GM19455 (cell line): ENCODE results near the gene NRAP.

Experiments
- ATAC-seq: cut with Tn5 transposase; IDR thresholded peaks from one replicate; pipeline ENCODE4 v1.9.1; 2021; ENCODE audit not compliant: unreplicated experiment

Gene NRAP

DNA sequence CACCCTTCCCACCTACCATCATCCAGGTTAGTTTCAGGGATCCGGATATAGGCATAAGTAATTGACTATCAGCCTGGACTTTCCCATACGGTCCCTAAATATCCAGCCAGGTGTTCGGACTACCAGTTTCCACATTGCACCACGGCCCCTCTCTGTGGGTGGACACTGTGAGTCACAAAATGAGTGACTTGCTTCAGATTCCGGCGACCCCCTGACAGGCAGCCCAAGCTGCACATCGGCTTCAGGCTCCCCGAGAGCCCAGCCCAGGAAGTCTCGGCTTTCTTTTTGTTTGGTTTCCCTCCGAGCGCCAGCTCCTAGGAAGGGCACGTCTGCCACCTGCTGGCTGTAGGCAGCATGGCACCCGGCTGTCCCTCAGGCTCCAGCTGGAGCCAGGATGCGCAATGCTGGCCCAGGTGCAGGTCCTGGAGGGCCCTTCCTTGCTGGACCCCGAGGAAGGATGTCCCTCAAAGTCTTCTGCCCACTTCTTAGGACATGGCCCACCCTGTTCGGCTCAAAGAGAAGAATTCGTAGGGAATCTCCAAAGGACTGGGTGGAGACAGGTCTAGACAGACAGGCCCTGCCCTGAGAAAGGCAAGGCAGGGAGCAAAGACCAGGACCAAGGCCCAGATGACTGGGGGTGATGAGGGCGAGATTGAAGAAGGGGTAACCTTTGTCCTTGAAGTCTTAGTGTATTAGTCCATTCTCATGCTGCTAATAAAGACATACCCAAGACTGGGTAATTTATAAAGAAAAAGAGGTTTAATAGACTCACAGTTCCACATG is 100.3 kb downstream of the NRAP start:
- ATAC-seq, result peak; percentile 98

DNA sequence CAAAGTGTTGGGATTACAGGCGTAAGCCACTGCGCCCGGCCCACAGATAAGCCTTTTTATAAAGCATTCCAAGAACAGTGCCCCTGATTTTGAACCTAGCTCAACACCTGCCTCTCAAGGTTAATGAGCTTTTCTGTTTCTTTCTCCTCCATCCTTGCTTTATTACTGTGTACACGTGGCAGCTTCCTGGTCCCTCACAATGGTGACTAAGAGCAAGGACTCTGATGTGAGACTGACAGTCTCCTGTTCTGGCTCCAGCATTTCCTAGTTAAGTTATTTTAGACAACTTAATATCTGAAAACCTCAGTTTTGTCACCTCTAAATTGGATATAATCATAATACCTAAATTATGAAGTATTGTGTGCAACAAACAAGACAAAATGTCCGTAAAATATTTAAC is 101.1 kb downstream of the NRAP start:
- no peak for ATAC-seq

GRCh38 chr10:113562069-113562468 is 101.8 kb downstream of the NRAP start:
- no peak for ATAC-seq

- no peak for ATAC-seq
These were observed 102.6 kb downstream of the NRAP start for GRCh38 chr10:113561214-113561613.

DNA sequence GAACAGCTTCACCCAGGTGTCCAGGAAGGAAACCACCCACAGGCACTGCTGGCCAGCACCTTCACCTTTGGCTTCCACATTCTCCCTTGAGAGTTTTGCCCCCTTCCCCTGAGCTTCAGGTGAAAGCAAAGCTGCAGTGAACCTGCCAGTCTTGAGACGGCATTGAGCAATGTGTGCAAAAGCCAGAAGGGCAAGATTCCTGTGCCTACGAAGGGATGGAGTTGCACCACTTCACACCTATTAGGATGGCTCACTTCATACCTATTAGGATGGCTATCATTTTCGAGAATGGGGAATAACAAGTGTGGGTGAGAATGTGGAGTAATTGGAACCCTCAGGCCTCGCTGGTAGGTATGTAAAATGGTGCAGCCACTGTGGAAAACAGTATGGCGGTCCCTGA is 103.8 kb downstream of the NRAP start:
- ATAC-seq, result no peak

DNA sequence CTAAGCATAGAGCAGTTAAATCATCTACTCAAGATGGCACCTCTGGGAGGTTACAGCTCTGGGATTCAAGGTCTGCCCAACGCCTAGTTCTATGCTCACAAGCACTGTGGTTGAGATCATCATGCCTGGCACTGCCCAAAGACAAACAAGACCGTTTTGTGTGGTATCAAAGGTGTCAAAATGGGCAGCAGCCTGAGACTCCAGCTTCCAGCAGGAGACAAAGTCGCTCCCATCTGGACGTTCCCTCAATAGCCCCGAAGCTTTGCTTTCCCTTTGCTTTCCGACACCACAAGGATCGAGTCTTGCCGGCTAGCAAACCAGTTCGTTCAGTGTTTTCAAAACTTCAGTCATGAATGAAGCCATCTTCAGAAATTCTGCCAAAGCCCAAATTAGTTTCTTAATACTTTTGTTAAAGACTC is 105.9 kb downstream of the NRAP start:
- ATAC-seq, result no peak

DNA sequence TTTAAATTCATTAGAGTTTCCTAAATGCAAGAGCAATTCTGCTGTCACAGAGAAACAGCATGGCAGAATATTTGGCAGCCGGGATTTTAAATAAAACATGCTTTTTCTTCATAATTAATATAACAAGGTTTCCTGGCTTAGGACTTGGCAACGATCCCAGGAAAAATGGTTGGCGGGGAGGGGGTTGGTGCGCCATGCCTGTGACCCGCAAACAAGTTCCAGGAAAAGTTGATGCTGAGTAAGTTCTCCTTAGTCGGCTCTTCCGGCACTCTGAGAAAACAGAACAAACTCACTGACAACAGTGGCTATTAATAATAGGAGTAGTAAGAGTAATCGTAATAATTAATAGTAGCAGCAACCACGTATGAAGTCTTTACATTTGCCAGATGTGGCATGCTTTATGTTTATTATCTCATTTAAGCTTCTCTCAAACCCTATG is 106.4 kb downstream of the NRAP start:
- ATAC-seq, result no peak

DNA sequence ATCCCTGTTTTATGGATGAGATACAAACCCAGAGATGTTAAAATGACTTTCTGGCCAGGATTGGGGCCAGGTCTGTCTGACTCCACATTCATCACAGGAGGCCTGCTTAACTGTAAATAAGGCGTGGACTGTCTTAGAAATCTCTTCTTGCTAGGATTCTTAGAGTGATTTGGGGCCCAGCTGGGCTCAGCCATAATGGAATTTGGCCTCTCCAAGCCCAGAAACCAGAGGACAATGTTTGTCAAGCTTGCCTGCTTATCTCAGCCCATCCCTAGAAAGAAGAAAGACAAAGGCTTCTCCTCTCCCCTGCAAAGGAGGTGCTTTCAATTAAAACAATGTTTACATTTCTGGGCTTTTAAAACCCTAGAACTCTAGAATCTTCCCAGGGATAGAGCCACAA is 108.1 kb downstream of the NRAP start:
- no peak for ATAC-seq

- no peak for ATAC-seq
These were observed 108.6 kb downstream of the NRAP start for GRCh38 chr10:113555245-113555644.

DNA sequence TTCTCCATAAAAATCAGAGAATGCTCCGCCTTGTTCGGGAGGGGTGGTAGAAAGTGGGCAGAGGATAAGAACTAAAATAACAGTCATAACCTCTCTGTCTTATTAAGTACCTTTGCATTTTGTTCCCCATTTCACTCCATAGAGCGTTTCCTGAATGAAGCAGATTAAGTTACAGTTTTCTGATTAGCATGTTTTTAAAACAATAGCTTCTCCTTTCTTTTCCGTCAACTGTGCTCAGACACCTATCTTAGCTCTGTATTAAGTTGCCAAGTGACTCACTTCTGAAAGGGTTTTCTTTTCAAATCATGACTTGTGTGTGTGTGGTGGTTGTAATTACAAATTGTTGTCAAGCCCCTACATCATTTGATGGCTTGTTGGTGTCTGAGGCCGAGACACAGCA is 109.6 kb downstream of the NRAP start:
- no peak for ATAC-seq

DNA sequence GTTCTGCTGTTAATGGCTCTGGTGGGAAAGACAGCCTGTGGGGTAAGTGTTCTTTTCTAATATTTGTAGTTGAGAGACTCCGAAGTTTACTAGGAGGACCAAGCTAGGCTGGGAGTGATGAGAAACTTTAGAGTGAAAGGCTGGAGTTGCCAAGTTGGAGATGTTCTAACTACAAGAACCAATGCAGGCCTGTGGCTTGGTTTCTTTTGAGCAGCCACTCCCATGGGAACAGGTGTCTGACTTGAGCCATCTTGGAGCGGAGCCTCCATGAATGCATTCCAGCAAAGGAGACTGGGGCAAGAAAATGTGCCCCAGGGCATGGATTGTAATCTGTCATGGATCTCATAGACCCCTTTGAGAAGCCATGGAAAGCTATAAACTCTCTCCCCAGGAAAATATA is 110.7 kb downstream of the NRAP start:
- no peak for ATAC-seq

DNA sequence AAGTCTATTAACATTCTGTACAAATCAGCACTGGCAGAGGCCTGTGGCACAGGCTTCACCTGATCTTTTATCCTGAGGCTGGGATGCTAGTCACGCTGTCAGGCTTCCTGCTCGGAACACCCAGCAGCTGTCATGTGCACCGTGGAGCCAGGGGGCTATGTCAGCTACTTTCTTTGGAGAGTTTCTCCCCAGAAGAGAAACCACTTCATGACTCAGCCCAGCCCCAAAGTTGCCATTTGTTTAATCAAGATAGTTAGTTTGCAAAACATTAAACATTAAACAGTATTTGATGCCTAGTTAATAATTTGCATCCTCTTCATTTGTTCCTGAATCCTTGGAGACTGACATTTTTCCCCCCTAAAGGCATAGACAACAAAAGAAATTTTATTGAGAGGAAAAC is 111.1 kb downstream of the NRAP start, which contains the start of gene HABP2:
Gene HABP2 (plus strand): TSS at position 353 of the 400 bp plus-strand sequence. CDS start 69 bp downstream, outside the sequence.
- ATAC-seq, result no peak

GRCh38 chr10:113552014-113552413 is 111.8 kb downstream of the NRAP start:
- no peak for ATAC-seq

- ATAC-seq, result no peak
These were observed 113.5 kb downstream of the NRAP start for GRCh38 chr10:113550365-113550764.

- ATAC-seq, result no peak
These were observed 114.0 kb downstream of the NRAP start for GRCh38 chr10:113549856-113550255.

- no peak for ATAC-seq
These were observed 116.4 kb downstream of the NRAP start for GRCh38 chr10:113547426-113547825.

GRCh38 chr10:113544392-113544791 is 119.4 kb downstream of the NRAP start:
- ATAC-seq, result no peak

DNA sequence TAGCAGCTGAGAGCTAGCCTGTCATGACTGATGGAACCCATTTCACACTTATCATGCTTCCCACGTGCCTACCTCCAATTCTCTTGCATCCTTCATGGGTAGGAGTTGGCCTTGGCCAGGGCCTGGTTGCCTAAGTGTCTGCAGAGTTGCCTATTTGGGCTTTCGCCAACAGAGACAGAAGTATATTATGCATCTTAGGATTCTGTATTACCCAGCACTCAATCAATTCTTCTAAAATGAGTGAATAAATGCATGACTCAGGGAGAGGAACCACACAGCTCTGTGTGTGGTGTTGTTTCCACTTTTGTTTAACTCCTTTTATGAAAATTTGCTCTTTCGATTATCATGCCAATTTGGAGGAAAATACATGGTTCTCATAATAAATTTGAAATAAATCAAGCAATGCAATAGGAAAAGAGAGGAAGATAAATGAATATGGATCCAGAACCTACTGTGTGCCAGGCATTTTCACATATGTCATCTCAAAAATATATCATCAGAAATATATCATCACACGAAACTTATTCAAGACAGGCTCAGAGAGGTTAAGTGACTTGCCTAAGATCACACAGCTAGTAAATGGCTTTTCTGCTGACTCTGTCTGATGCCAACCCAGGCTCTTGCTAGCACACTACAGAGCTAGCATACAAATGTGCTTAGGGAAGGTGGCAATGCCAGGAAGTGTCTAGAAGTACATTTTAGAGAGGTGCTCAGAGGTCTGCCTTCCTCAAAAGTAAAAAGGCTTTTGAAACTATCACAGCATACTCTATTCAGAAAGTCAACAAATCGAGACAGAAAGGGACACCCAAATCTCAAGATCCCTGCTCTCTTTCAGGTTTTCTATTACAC is 120.5 kb downstream of the NRAP start:
- no peak for ATAC-seq

GRCh38 chr10:113541549-113541927 is 122.3 kb downstream of the NRAP start:
- ATAC-seq, result no peak

- ATAC-seq, result no peak
These were observed 122.8 kb downstream of the NRAP start for GRCh38 chr10:113540845-113541548.

- no peak for ATAC-seq
These were observed 124.1 kb downstream of the NRAP start for GRCh38 chr10:113539789-113540188.
